ENCODE data around the gene EXOC6B.

EXOC6B gene

DNA sequence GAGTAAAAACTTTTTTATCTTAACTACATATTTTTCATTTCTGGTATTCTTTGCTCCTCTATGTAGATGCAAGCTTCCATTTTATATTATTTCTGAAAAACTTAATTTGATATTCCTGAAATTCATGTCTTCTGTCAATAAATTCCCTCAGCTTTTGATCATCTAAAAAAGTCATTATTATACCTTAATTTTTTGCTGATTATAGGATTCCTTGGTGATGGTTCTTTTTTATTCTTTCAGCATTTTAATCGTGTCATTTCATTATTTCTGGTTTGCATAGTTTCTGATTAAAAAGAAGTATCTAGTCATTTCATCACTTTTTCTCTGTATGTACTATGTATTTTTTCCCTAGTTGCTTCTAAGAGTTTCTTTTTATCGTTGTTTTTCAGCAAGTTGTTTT, 436.4 kb downstream of the EXOC6B start:
- Histone ChIP-seq H3K9ac (ENCODE audit: low read length) (no peak overlapping the region), H4K20me1 (ENCODE audit: insufficient read depth, low read length) (no peaks in the 10 kb centered on the region), H2AFZ (ENCODE audit: low read length) (no peak overlapping the region), H3K4me2 (ENCODE audit: low read depth, low read length) (no peak overlapping the region), H3K9me2 (replicated peaks; ENCODE audit: insufficient read depth, low read length) (no peaks in the 10 kb centered on the region), H3K27me3 (replicated peaks; ENCODE audit: insufficient read depth, low read length) (no peaks in the 10 kb centered on the region), H3K4me3 (ENCODE audit: low read length) (no peak overlapping the region), H3K4me1 (ENCODE audit: low read length) (no peaks in the 10 kb centered on the region), H3K79me2 (ENCODE audit: low read length) (no peaks in the 10 kb centered on the region), H3K27ac (ENCODE audit: low read length) (no peak overlapping the region), H3K9me3 (replicated peaks; ENCODE audit: insufficient read depth, low read length) (no peaks in the 10 kb centered on the region), H3K36me3 (replicated peaks; ENCODE audit: insufficient read depth, low read length) (no peaks in the 10 kb centered on the region), H3F3A (ENCODE audit: insufficient read depth, low read length) (no peaks in the 10 kb centered on the region)
- no peak for DNase-seq
- TF ChIP-seq EZH2 (optimal IDR thresholded peaks at IDR 0.05; ENCODE audit: low read depth, low read length): no peak

DNA sequence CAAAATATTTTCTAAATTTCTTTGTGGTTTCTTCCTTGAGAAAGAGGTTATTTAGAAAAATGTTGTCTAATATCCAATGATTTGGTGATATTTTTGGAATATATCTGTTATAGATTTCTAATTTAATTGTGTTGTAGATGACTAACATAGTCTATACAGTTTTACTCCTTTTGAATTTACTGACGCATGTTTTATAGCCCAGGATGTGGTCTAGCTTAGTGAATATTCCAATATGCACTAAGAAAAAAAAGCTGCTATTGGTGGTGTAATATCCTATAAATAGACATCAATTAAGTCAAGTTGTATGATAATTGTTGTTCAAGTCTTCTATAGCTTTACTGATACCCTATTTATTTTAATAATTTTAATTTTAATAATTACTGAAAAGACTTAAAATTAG, 437.6 kb downstream of the EXOC6B start:
- no peaks in the 10 kb centered on the region for H3K9me3 ChIP-seq (replicated peaks; ENCODE audit: insufficient read depth, low read length)
- no peak overlapping the region for H3K4me2 ChIP-seq (ENCODE audit: low read depth, low read length)
- TF ChIP-seq EZH2phosphoT487 (IDR thresholded peaks at IDR 0.05; ENCODE audit: low read length): no peak
- TF ChIP-seq, protein P1, sequence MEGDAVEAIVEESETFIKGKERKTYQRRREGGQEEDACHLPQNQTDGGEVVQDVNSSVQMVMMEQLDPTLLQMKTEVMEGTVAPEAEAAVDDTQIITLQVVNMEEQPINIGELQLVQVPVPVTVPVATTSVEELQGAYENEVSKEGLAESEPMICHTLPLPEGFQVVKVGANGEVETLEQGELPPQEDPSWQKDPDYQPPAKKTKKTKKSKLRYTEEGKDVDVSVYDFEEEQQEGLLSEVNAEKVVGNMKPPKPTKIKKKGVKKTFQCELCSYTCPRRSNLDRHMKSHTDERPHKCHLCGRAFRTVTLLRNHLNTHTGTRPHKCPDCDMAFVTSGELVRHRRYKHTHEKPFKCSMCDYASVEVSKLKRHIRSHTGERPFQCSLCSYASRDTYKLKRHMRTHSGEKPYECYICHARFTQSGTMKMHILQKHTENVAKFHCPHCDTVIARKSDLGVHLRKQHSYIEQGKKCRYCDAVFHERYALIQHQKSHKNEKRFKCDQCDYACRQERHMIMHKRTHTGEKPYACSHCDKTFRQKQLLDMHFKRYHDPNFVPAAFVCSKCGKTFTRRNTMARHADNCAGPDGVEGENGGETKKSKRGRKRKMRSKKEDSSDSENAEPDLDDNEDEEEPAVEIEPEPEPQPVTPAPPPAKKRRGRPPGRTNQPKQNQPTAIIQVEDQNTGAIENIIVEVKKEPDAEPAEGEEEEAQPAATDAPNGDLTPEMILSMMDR (IDR thresholded peaks at IDR 0.05; ENCODE audit: low read length): no peak
- H4K20me1 ChIP-seq (ENCODE audit: insufficient read depth, low read length): no peaks in the 10 kb centered on the region
- H3K27ac ChIP-seq (ENCODE audit: low read length): no peak overlapping the region
- DNase-seq: no peak
- no peaks in the 10 kb centered on the region for H3K79me2 ChIP-seq (ENCODE audit: low read length)
- no peak overlapping the region for H3K4me3 ChIP-seq (ENCODE audit: low read length)
- no peak overlapping the region for H3K9ac ChIP-seq (ENCODE audit: low read length)
- no peaks in the 10 kb centered on the region for H3F3A ChIP-seq (ENCODE audit: insufficient read depth, low read length)
- H3K4me1 ChIP-seq (ENCODE audit: low read length): no peaks in the 10 kb centered on the region
- H3K27me3 ChIP-seq (replicated peaks; ENCODE audit: insufficient read depth, low read length): no peaks in the 10 kb centered on the region
- H3K9me2 ChIP-seq (replicated peaks; ENCODE audit: insufficient read depth, low read length): no peaks in the 10 kb centered on the region
- H3K36me3 ChIP-seq (replicated peaks; ENCODE audit: insufficient read depth, low read length): no peaks in the 10 kb centered on the region
- no peak overlapping the region for H2AFZ ChIP-seq (ENCODE audit: low read length)

DNA sequence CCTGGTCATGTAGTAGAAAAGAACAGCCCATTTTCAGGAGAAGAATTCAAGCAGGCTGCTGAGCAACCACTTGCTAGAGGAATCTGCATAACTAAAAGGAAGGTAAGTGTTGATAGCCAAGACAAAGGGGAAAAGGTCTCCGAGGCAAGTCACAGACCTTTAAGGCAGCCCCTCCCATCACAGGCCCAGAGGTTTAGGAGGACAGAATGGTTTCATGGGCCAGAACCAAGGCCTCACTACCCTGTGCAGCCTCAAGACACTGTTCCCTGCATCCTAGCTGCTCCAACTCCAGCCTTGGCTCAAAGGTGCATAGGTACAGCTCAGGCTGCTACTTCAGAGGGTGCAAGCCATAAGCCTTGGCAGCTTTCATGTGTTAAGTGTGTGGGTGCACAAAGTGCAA, 439.5 kb downstream of the EXOC6B start:
- no peaks in the 10 kb centered on the region for H3K79me2 ChIP-seq (ENCODE audit: low read length)
- no peak for TF ChIP-seq EZH2phosphoT487 (IDR thresholded peaks at IDR 0.05; ENCODE audit: low read length)
- TF ChIP-seq EZH2 (optimal IDR thresholded peaks at IDR 0.05; ENCODE audit: low read depth, low read length): no peak
- TF ChIP-seq, protein P1 (IDR thresholded peaks at IDR 0.05; ENCODE audit: low read length): no peak
- no peaks in the 10 kb centered on the region for H3K9me3 ChIP-seq (replicated peaks; ENCODE audit: insufficient read depth, low read length)
- H3F3A ChIP-seq (ENCODE audit: insufficient read depth, low read length): no peaks in the 10 kb centered on the region
- no peaks in the 10 kb centered on the region for H3K27me3 ChIP-seq (replicated peaks; ENCODE audit: insufficient read depth, low read length)
- H3K4me1 ChIP-seq (ENCODE audit: low read length): no peaks in the 10 kb centered on the region
- no peak overlapping the region for H3K27ac ChIP-seq (ENCODE audit: low read length)
- no peak overlapping the region for H3K4me3 ChIP-seq (ENCODE audit: low read length)
- no peaks in the 10 kb centered on the region for H3K9me2 ChIP-seq (replicated peaks; ENCODE audit: insufficient read depth, low read length)
- no peak overlapping the region for H3K9ac ChIP-seq (ENCODE audit: low read length)
- no peak overlapping the region for H3K4me2 ChIP-seq (ENCODE audit: low read depth, low read length)
- H3K36me3 ChIP-seq (replicated peaks; ENCODE audit: insufficient read depth, low read length): no peaks in the 10 kb centered on the region
- no peak overlapping the region for H2AFZ ChIP-seq (ENCODE audit: low read length)
- no peaks in the 10 kb centered on the region for H4K20me1 ChIP-seq (ENCODE audit: insufficient read depth, low read length)
- no peak for DNase-seq

DNA sequence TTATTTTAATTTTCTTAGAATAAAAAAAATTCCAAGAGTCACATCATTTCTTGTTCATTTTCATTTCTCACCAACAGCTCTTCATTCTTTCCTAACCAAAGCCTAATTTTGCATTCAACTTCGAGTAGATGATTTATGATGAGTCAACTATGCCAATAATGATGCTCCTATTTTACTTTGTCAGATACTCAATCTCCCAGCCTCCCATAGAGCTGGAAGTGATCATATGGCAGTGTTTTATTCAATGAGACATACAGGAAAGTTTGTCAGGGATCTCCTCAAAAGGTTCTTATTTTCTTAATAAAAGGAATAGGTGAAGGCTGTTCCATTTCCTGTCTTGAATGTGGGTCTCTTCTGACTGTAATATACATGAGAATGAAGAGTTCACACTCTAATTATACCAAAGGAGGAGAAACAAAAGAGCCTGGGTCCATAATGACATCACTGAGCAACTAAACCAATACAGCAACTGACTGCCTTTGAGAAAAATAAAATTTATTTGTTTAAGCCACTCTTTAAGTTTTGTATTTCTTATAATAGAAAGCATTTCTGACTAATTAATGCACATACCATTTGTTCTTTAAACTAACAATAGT, 447.0 kb downstream of the EXOC6B start:
- Histone ChIP-seq H3K4me2 (ENCODE audit: low read depth, low read length) (no peak overlapping the region), H3K27me3 (replicated peaks; ENCODE audit: insufficient read depth, low read length) (no peaks in the 10 kb centered on the region), H3K79me2 (ENCODE audit: low read length) (no peaks in the 10 kb centered on the region), H3K9me2 (replicated peaks; ENCODE audit: insufficient read depth, low read length) (no peaks in the 10 kb centered on the region), H4K20me1 (ENCODE audit: insufficient read depth, low read length) (no peaks in the 10 kb centered on the region), H3K36me3 (replicated peaks; ENCODE audit: insufficient read depth, low read length) (no peaks in the 10 kb centered on the region), H2AFZ (ENCODE audit: low read length) (no peak overlapping the region), H3K27ac (ENCODE audit: low read length) (no peak overlapping the region), H3K4me1 (ENCODE audit: low read length) (no peaks in the 10 kb centered on the region), H3K9ac (ENCODE audit: low read length) (no peak overlapping the region), H3F3A (ENCODE audit: insufficient read depth, low read length) (no peaks in the 10 kb centered on the region), H3K9me3 (replicated peaks; ENCODE audit: insufficient read depth, low read length) (no peaks in the 10 kb centered on the region), H3K4me3 (ENCODE audit: low read length) (no peak overlapping the region)
- DNase-seq: no peak
- TF ChIP-seq EZH2phosphoT487 (IDR thresholded peaks at IDR 0.05; ENCODE audit: low read length) (no peak), EZH2 (optimal IDR thresholded peaks at IDR 0.05; ENCODE audit: low read depth, low read length) (no peak)
- TF ChIP-seq, protein P1 (IDR thresholded peaks at IDR 0.05; ENCODE audit: low read length): no peak

All from MM.1S (cell line).